Esophagus squamous epithelium (tissue), 4 donors: ENCODE data around the gene TMEM234.

ENCODE experiments used
- POLR2A ChIP-seq, 4 donors: fragments of 450-650 bp; IDR thresholded peaks; one replicate each; pipeline ENCODE4 v1.6.1; 2017; ENCODE audit warnings: antibody characterized with exemption in 4 of 4, mild to moderate bottlenecking in 4 of 4, moderate library complexity in 3 of 4
- TF ChIP-seq, protein P1 (sequence below), 6 experiments: fragments of 450-650 bp in 4 of 6; fragments of 200-600 bp in 2 of 6; sonication (generic) in 2 of 6; IDR thresholded peaks; one replicate each; pipeline ENCODE4 v1.5.1; 2016 to 2019; ENCODE audit warnings: antibody characterized with exemption in 6 of 6, mild to moderate bottlenecking in 4 of 6, moderate library complexity in 4 of 6

- no peak for TF ChIP-seq POLR2A (IDR thresholded peaks at IDR 0.05)
- TF ChIP-seq, protein P1, sequence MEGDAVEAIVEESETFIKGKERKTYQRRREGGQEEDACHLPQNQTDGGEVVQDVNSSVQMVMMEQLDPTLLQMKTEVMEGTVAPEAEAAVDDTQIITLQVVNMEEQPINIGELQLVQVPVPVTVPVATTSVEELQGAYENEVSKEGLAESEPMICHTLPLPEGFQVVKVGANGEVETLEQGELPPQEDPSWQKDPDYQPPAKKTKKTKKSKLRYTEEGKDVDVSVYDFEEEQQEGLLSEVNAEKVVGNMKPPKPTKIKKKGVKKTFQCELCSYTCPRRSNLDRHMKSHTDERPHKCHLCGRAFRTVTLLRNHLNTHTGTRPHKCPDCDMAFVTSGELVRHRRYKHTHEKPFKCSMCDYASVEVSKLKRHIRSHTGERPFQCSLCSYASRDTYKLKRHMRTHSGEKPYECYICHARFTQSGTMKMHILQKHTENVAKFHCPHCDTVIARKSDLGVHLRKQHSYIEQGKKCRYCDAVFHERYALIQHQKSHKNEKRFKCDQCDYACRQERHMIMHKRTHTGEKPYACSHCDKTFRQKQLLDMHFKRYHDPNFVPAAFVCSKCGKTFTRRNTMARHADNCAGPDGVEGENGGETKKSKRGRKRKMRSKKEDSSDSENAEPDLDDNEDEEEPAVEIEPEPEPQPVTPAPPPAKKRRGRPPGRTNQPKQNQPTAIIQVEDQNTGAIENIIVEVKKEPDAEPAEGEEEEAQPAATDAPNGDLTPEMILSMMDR (IDR thresholded peaks at IDR 0.05) = no peak
These were observed 40.1 kb downstream of the TMEM234 start for GRCh38 chr1:32182060-32182459.
